ENCODE results near the gene ATP13A3. TPM values are rescaled to one million over a fixed set of nuclear protein-coding genes. Genes with fewer than 3 reads are reported as not detected.

Gene ATP13A3
- total RNA-seq, 1 donor from 2014 or later = 60.2 TPM

DNA sequence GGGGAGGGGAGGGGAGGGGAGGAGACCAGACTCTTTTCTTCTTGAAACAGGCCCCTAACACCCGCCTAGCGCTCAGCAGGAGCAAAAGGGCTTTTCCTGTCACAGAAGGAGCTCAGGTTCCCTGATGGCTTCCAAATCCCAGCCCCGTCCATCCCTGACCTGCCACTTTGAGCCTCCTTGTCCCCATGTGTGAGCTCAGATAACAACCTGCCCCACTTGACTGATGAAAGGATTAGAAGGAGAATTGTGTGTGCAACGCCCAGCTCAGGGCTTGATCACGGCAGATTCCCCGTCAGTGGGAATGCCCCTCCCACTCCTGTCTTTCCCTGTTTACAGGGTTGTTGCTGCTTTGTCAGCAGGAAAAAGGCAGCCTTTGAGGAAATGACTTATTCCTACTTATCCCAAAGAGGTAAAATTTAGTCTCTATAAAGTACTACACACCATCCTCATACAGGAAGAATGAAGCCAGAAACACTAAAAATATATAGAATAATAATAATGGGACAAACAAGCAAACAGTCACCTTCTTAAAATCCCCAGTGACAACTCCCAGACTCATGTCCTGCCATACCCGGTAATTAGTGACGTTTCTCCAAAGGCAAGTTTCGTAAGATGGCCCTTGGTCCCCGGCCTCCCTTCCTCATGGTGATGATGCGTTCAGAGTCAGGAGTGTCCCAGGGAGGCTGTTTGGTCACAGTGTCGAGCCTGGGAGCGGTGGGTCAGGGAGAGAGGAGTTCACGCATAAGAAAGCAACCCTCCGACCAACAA, 111.1 kb downstream of the ATP13A3 start:
- no peaks in the 10 kb centered on the region for H3K9me3 Mint-ChIP-seq
- peaks cover 8% of the 10 kb centered on the region for H3K4me1 Mint-ChIP-seq
- H3K27me3 Mint-ChIP-seq (ENCODE audit: low read depth) = peaks cover 34% of the 10 kb centered on the region
- TF ChIP-seq, protein P1, sequence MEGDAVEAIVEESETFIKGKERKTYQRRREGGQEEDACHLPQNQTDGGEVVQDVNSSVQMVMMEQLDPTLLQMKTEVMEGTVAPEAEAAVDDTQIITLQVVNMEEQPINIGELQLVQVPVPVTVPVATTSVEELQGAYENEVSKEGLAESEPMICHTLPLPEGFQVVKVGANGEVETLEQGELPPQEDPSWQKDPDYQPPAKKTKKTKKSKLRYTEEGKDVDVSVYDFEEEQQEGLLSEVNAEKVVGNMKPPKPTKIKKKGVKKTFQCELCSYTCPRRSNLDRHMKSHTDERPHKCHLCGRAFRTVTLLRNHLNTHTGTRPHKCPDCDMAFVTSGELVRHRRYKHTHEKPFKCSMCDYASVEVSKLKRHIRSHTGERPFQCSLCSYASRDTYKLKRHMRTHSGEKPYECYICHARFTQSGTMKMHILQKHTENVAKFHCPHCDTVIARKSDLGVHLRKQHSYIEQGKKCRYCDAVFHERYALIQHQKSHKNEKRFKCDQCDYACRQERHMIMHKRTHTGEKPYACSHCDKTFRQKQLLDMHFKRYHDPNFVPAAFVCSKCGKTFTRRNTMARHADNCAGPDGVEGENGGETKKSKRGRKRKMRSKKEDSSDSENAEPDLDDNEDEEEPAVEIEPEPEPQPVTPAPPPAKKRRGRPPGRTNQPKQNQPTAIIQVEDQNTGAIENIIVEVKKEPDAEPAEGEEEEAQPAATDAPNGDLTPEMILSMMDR (IDR thresholded peaks at IDR 0.05; ENCODE audit: unreplicated experiment) = no peak
- H3K36me3 Mint-ChIP-seq = no peaks in the 10 kb centered on the region
- H3K27ac Mint-ChIP-seq = no peak overlapping the region
- no peak overlapping the region for H3K4me3 Mint-ChIP-seq
- no peak for DNase-seq (ENCODE audit: low spot score in 2 of 2, unreplicated experiment in 2 of 2)

DNA sequence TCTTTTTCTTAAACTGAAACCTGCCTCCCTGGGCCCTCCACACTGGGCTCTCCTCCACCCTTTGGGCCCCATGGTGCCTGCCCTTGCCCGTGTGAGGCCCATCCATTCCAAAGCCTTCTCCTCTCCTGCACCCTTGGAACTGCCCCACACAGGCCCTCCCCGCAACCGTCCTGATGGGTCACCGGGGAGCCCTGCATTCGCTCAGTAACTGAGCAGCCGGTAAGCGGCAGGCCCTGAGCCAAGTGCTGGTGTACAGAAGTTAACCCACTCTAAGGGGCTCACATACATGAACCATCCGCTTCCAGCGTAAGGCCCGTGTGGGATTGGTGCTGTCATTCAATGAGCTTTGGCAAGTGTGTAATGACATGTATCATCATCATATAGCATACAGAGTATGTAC, 111.9 kb downstream of the ATP13A3 start:
- H3K4me1 Mint-ChIP-seq = peaks cover 8% of the 10 kb centered on the region
- TF ChIP-seq, protein P1 (IDR thresholded peaks at IDR 0.05; ENCODE audit: unreplicated experiment) = no peak
- no peaks in the 10 kb centered on the region for H3K9me3 Mint-ChIP-seq
- H3K4me3 Mint-ChIP-seq = no peak overlapping the region
- H3K27ac Mint-ChIP-seq = peak overlapping the region; percentile 44
- H3K36me3 Mint-ChIP-seq = no peaks in the 10 kb centered on the region
- no peak for DNase-seq (ENCODE audit: low spot score in 2 of 2, unreplicated experiment in 2 of 2)
- H3K27me3 Mint-ChIP-seq (ENCODE audit: low read depth) = peaks cover 36% of the 10 kb centered on the region

DNA sequence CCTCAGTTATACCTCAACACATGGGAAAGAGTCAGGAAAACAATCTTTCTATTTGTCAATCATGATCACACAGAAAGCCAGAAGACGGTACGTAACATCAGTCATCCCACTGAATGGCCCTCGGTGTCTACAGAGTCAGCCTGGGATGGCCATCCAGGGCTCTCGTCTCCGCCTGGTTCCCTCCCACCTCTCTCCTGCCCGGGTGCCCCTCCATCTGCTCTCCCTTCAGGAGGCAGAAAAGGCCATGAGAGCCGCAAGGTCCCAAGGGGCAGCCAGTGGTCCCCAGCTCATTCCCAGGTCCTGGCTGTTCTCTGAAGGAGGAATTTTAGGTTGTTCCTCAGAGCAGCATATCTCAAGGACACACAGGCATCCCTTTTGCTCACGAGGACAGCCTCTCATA, 112.9 kb downstream of the ATP13A3 start:
- Mint-ChIP-seq H3K27me3 (ENCODE audit: low read depth) (peaks cover 45% of the 10 kb centered on the region), H3K27ac (no peak overlapping the region), H3K4me1 (peaks cover 8% of the 10 kb centered on the region), H3K9me3 (no peaks in the 10 kb centered on the region), H3K4me3 (no peak overlapping the region), H3K36me3 (no peaks in the 10 kb centered on the region)
- TF ChIP-seq, protein P1 (IDR thresholded peaks at IDR 0.05; ENCODE audit: unreplicated experiment) = no peak
- no peak for DNase-seq (ENCODE audit: low spot score in 2 of 2, unreplicated experiment in 2 of 2)

DNA sequence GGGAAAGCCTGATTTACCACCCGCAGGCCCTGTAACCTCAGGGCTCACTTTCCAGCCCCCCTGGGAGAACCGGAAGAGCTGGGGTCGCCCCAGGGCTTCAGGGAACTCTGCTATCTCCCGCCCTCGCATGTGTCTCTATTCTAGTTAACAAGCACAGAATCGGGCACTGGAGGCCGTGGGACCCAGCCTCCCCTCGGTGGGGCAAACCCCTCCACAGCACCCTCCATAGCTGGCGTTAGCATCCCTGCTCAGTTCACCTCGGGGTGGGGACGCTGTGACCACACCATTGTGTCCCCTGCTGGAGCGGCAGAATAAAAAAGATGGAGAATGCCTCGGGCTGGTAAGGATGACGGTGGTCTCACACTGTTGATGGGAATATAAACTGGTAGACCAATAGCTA, 113.8 kb downstream of the ATP13A3 start:
- Mint-ChIP-seq H3K36me3 (no peaks in the 10 kb centered on the region), H3K27me3 (ENCODE audit: low read depth) (peaks cover 53% of the 10 kb centered on the region), H3K9me3 (no peaks in the 10 kb centered on the region), H3K4me3 (no peak overlapping the region), H3K27ac (no peak overlapping the region), H3K4me1 (peaks cover 13% of the 10 kb centered on the region)
- no peak for DNase-seq (ENCODE audit: low spot score in 2 of 2, unreplicated experiment in 2 of 2)
- TF ChIP-seq, protein P1 (IDR thresholded peaks at IDR 0.05; ENCODE audit: unreplicated experiment) = no peak

DNA sequence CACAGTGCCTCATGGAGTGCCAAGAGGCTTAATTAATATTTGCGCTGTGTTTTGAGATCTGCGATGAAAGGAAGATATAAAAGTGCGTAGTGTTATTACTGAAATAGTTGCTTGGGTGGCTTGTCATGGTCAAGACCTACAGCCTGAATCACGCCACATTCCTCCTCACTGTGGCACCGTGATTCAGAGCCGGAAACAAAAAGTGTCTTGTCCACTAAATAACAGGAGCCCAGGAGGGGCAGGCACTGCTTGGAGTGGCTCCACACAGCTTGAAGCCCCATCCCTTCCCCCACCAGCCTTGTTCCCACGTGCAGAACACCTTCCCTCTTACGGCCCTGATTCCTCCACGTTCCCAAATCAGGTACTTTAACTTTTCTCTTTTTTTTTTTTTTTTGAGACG, 116.0 kb downstream of the ATP13A3 start:
- Mint-ChIP-seq H3K9me3 (no peaks in the 10 kb centered on the region), H3K27ac (no peak overlapping the region), H3K4me3 (no peak overlapping the region), H3K36me3 (no peaks in the 10 kb centered on the region), H3K27me3 (ENCODE audit: low read depth) (peaks cover 61% of the 10 kb centered on the region), H3K4me1 (peaks cover 15% of the 10 kb centered on the region)
- TF ChIP-seq, protein P1 (IDR thresholded peaks at IDR 0.05; ENCODE audit: unreplicated experiment) = no peak
- no peak for DNase-seq (ENCODE audit: low spot score in 2 of 2, unreplicated experiment in 2 of 2)
